Frontal cortex (tissue), 4 donors: Measurements from ENCODE around the gene ATP11C. TPM values are rescaled to one million over a fixed set of nuclear protein-coding genes. Genes with fewer than 3 reads are reported as not detected.
A peak's percentile ranks its signal among the peaks of the same experiment; 100 is the strongest.
"Not testable (repeated sequence)": the region's sequence is repeated elsewhere in the genome, so short reads cannot be mapped to it uniquely, and the experiment has no call there.

Experiments used
- DNase-seq, 2 donors: peaks; one replicate each; pipeline ENCODE4 v3.0.0; 2012; ENCODE audit warnings: low spot score in 2 of 2
- FAIRE-seq: peaks from 2 replicates; lab custom pipeline; 2012; peaks lifted over from hg19 to GRCh38; lab: Jason Lieb, UNC
- small RNA-seq: library from RNA; depleted of rRNA; stranded (forward); fragments of <200 nt; gene quantifications from one replicate; pipeline ENCODE3, GENCODE V24; 2014
- total RNA-seq: library from RNA; depleted of rRNA; stranded (reverse); fragments of >200 nt; gene quantifications from one replicate; pipeline ENCODE4 v1.2.3, GENCODE V29; 2014
- donor health status: control.
- donor health status: control.
- donor health status: control.

The ATP11C gene
- total RNA-seq, 1 donor from 2014 or later: 54.2 TPM

DNA sequence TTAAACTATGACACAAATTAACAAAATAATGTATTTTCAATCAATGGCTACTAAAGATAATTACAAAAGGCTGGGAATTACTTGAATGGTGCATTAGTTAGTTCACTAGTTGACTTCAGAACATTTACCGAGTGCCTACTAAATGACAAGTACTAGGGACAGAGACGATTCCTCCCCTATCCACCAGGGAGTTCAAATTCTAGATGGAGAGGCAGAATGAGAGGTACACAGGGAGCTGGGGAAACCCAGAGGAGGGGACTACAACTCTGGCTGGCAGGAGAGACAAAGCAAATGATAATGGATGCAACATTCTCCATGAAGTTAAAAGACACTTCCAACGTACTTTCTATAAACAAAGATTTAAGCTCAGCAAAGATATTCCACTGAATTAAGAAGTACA, 181.8 kb downstream of the ATP11C start:
- DNase-seq (no peak), FAIRE-seq (no peak)

DNA sequence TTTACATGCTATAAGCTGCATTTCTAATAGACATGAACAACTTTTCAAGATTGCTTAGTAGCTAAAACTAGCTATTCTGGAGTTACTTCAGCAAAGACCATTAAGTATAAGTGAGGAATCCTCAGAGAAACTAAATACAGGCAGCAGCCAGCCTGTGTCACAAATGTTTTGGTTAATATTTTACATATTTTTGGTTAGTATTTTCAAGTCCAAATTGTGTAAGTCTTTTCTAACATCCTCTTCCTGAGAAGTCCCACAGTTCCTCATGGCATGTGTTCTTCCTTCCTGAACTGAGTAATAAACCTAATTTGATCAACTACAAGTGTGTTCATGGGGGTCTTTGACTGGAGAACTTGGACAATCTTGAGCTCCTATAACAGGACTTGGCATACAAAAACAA, 182.5 kb downstream of the ATP11C start:
- DNase-seq: no peak
- no peak for FAIRE-seq

DNA sequence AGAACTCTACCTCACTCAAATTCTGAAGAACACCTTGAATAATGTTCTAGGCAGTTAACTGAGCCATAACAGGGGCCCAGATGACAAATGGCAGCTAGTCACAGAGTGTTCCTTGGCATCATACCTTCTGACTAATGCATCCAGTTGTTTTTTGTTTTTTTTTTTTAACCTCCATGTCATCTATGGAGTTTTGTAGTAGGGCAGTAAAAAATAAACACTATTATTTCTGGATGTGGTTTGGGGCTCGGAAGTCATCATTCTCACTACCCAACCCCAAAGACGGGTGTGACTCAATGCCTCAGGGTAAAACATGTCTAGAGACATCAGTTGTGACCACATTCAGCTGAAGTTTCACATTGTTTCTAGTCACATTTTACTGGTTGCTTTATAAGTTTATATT, 193.7 kb downstream of the ATP11C start:
- no peak for DNase-seq
- no peak for FAIRE-seq

DNA sequence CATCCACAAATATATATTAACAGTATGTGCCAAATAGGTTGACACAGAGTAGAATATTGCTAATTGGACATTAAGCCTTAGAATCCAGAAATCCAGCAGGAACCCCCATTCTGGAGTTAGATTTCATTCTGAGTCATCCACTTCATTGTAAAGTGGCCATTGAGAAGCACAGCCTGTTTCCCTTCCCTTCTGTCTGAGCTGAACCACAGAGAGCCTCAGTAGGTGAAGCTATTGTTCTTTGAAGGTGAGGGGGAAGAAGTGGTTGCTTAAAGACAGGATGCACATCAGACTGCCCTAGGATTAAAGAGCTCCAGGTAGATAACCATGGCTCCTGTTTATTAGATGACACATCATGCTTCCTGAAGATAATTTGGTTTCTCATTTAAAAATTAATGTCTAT, 194.3 kb downstream of the ATP11C start:
- no peak for DNase-seq
- no peak for FAIRE-seq

DNA sequence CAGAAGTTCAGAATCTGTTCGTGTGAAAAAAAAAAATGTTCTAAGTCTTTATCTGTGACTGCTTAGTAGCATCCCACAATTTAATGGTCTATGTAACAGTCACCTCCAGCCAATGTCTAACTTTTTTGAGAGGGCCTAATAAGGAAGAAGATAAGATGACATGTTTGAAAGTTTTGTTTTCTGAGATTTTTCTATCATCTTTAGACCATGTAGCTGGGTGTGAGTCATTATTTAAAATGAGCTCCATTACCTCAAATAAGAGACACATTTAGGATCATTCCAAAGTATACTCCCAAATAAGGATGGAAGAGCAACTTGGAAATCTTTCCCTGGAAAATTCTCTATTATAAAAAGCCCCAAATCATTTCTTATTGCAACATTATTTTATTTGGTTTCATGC, 196.7 kb downstream of the ATP11C start:
- no peak for FAIRE-seq
- DNase-seq: no peak

DNA sequence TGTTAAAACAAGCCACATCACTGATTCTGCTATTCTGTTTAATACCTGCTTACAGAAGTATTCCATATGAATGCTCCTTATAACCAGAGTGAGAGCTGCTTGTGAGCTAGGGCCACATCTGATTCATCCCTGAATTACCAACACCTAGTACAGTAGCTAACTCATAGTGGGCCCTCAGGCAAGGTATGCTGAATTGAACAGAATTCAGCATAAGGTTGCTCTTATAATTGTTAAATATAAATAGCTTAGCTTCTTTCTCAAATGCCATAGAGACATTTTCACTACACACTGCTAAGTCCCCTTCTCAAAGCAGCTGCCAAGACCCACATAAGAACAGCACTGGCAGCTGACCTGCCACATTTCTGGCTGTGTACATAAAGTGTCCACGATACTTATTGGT, 197.9 kb downstream of the ATP11C start:
- DNase-seq (no peak), FAIRE-seq (no peak)

DNA sequence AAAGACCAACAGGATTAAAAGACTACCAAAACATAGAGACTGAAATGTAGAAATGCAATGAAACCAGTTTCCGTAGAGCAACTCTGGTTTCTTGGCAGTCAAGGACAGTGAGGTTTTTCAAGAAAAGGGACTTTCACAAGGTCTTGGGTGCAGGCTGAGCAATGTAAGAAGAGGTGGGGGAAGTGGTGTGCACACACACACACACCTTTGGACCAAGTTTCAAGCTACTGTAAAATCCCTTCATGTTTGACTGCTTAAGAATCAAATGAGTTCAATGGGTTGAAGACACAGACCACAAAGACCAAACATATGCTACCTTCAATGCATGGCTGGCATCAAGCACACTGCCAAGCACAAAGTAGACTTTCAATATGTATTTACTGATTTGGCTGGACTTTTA, 207.1 kb downstream of the ATP11C start:
- FAIRE-seq (no peak), DNase-seq (no peak)

DNA sequence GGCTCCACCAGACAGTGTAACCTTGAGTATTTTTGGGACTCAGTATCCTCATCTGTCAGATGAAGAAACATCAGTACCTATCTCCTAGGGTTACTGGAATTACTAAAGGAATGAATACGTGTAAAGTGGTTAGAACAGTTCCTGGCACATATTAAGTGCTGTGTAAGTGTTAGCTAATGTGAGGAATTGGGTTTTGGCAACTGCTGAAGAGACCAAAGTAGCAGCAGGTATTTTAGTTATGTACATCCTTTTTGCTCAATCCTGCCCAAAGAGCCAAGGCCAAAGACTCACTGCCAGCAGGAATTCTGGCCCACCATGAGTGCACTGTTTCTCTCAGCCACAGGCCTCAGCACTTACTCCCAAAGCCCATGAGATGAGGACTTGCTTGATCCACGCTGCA, 208.2 kb downstream of the ATP11C start:
- DNase-seq: no peak
- FAIRE-seq: no peak

DNA sequence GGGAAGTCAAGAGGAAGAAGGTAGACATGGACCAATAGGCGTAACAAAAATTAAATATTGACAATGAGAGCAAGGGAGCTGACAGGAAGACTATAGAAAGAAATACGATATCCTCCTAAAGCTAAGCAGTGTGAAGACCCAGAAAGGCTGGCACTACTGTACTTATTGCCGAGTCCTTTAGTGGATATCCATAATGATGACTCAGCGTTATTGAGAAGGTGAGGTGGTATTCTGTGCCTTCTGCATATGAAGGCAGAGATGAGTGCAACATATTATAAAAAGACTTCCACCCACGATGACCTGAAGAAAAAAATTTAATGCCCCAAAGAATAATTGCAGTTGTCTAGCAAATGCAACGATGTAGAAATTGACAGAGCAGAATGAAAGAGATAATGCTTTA, 211.9 kb downstream of the ATP11C start:
- DNase-seq (no peak), FAIRE-seq (no peak)

DNA sequence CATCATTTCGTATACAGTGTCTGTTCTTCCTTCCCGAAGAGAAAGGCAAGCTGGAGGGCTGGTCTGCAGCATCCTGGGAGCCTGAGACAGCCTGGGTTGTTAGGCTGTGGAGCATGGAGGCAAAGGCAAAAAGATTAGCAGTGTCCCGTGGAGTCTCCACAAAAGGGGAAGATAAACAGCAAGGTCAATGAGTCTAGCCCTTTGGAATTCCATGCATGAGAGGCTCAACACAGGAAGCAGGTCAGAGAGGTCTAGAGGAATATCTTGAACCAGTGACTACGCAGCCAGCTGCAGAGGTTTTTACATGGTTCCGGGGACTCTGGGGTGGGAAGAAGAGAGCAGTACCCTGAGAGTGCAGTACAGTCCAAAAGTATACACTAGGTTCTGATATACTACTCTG, 212.7 kb downstream of the ATP11C start:
- DNase-seq: no peak
- FAIRE-seq: no peak

DNA sequence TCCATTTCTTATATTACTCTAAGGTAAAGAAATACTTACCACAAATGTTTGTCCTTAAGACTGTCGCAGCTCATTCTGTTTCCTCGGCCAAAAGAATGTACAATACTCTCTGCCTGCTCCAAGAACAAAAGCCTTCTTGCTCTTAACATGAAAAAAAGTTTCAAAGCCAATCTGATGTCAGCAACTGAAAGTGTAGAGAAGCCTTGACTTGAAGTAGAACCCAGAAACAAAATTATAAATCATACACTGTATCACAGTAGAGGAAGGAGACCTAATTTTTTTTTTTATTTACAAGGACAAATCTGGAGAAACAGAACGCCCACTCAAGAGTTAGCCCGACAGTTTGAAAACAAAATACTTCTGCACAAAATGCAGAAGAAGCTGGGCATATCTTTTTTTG, 224.8 kb downstream of the ATP11C start, which contains the start of gene MCF2:
Gene MCF2, minus strand, starts transcription at position 101 of the 400 bp plus-strand sequence. CDS start 56,423 bp downstream, outside the sequence.
- FAIRE-seq: no peak
- DNase-seq: no peak

DNA sequence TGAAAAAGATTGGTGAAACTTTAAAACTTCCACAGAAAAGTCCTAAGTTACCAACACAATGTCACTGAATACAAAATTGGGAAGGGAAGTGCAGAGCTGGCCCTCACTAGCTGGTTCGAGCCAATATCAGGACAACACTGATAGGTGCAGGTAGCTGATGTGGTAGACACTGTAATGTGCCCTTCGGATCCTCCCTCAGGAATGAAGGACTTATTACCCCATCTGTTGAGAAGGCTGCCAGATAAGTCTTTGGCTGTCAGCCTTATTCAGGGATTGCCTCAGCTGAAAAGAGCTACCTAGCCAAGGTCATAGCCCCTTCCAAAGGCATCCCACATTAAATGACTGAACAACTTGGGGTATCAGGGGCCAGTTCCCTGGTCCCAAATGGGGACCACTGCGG, 230.2 kb downstream of the ATP11C start:
- DNase-seq: no peak
- no peak for FAIRE-seq

DNA sequence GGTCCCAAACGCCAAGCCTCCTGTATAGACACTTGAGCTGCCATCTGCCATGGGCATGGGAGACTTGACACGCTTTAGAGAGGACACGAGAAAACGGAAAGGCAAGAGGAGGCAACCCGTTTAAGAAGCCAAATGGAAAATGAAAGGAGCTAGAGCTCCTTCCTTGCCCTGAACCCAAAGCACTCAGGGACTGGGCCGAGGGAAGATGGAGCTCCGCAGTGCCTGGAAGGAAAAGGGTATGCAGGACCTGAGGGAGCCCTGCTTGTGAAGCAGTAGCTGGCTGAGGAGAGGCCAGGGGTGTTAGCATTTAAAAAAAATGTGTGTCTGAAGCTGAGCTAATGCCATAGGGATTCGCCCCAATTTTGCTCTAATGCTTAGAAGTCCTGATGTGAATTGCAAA, 239.9 kb downstream of the ATP11C start:
- no peak for FAIRE-seq
- no peak for DNase-seq

DNA sequence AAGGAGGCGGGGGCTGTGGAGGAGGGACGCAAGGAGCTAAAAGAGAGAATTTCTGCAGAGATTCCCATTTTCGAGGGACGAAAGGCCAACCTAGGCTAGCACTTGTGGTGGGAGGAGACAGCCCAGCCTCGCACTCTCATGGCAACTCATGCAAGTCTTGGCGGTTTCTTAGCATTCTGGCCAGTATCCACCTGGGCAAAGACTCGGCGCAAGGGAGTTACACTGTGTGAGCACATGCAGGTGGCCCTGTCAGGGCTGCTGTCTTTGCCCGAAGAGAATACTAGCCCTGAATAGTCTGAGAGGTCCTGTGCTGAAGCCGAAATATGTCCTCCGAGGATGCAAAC, 240.4 kb downstream of the ATP11C start:
- DNase-seq: no peak
- no peak for FAIRE-seq

DNA sequence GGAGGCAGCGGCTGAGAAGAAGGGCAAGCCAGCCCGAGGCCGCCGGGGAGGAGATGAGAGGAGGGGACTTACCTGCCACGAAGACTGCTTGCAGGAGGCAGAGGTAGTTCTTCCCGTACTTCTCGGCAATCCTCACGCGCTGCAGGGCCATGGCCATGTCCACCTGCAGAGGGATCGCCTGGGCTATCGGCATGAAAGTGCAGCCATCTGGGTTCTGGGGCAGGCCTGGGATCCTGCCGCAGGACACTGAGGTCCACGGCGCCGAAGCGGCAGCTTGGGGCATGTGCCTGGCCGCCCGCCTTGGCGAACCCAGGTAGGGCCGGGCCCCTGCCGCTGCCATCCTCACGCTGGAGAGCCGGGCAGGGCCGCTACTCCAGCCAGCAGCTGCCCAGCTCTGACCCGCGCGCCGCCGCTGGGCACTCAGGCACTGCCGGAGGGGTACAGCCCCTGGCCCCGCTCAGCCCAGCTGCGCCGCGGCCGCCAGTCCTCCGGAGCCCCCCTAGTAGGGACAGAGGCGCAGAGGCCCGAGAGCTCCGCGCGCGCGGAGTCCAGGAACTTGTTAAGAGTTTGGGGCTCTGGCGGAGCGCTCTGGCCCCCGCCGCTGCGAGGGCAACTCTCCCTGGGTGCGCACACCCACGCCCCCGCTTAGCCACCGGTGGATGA, 240.9 kb downstream of the ATP11C start:
- DNase-seq: no peak
- no peak for FAIRE-seq

DNA sequence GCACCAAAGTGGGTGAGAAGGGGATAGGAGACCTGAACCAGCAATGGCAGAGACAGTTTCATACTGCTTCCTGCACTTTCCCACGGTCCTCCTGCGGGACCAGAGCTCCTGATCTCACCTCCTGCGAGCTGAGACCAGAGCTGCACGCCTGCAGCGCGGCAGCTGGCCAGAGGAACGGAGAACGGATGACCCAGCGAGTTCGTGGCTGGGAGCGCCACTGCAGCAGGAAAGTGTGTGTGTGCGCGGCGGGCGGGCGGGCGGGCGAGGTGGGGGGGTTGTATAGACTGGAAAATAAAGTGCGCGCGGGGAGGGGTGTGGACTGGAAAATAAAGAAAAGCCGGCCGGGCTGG, 241.4 kb downstream of the ATP11C start:
- no peak for FAIRE-seq

DNA sequence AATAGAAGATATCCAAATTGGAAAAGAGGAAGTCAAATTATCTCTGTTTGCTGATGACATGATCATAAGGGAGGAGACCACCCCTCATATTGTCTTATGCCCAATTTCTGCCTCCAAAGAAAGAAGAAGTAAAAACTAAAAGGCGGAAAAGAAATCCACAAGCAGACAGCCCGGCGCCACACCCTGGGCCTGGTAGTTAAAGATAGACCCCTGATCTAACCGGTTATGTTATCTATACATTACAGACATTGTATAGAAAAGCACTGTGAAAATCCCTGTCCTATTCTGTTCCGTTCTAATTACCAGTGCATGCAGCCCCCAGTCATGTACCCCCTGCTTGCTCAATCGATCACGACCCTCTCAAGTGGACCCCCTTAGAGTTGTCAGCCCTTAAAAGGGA, 247.7 kb downstream of the ATP11C start:
- not testable (repeated sequence) for FAIRE-seq, DNase-seq

More for the DNA sequence above, 241.4 kb downstream of the ATP11C start:
- DNase-seq: peak in 1 of 2 donors; percentile 1

DNA sequence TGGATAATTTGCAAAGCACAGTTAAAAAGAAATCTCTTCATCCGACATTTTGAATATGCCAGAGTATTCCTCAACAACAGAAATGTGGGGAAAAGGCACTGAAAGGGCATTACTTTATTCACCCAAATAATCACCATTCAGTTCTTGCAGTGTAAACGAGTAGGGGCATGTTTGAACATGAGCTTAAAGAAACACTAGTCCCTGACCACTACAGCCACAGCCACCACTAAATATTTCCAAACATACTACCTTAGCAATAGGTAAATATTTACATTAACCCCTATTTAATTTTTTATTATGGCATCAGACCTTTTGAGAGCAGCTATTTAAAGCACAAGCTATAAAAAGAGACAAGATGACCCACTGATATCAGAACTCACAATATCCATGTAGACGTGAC, 252.5 kb downstream of the ATP11C start:
- FAIRE-seq (no peak), DNase-seq (no peak)

Small RNAs within 50 kb of the gene (small RNA-seq; reads per million reads assigned to genes)
- gene MIR505 (10.6 reads per million, percentile 95 among the genes with 10 or more reads in this experiment), gene RF00425 (not detected), gene RF01210 (not detected), gene RNU6ATAC23P (not detected)

Other genes starting within 250 kb of the ATP11C start
- 17.9 TPM for gene MCF2, start 224.9 kb downstream of the ATP11C start, total RNA-seq
- gene CXorf66, start 32.5 kb upstream of the ATP11C start, total RNA-seq: not detected